ENCODE measurements around the gene FCAR.
"Not testable (repeated sequence)": the region's sequence is repeated elsewhere in the genome, so short reads cannot be mapped to it uniquely, and the experiment has no call there.

GRCh38 chr19:54824416-54824815 is 49.6 kb upstream of the FCAR start:
- not testable (repeated sequence) for TF ChIP-seq CTCF (IDR thresholded peaks at IDR 0.05; ENCODE audit: low read depth, low read length, poor library complexity, severe bottlenecking); EZH2phosphoT487 (IDR thresholded peaks at IDR 0.05; ENCODE audit: borderline replicate concordance, low read length)

All from DOHH2 (cell line).